Caco-2 (cell line): Measurements from ENCODE around the gene GPR3. TPM values are rescaled to one million over a fixed set of nuclear protein-coding genes. Genes with fewer than 3 reads are reported as not detected.
A peak's percentile ranks its signal among the peaks of the same experiment; 100 is the strongest.

Source experiments
- BruUV-seq: library from RNA; stranded (reverse); fragments of 400-500 nt; replicated peaks from 2 replicates; lab custom pipeline; 2021; lab: Mats Ljungman, UMichigan
- CTCF ChIA-PET: fragments of 300-600 bp; sonication (Branson Sonifier 250); formaldehyde crosslinking; loops from one replicate; lab custom pipeline; 2022; ENCODE audit warnings: antibody characterized with exemption; lab: Charles Lee
- POLR2A ChIA-PET: fragments of 300-600 bp; sonication (Branson Sonifier 250); formaldehyde crosslinking; loops from one replicate; lab custom pipeline; 2022; ENCODE audit warnings: antibody characterized with exemption; lab: Charles Lee
- DNase-seq, 2 experiments: peaks; one replicate each; pipeline versions ENCODE4 v3.0.0 to v3.0.0-alpha.2; 2020 to 2022
- H3K27me3 ChIP-seq: replicated peaks from 2 replicates; pipeline ENCODE4 v1.6.0; 2011; ENCODE audit warnings: low read length; ENCODE audit not compliant: control insufficient read depth, insufficient read depth
- H3K36me3 ChIP-seq: 2 replicates; pipeline ENCODE4 v1.5.1; 2011; ENCODE audit warnings: low read length; ENCODE audit not compliant: control insufficient read depth, insufficient read depth
- H3K4me1 ChIP-seq: fragments of 250-450 bp; sonication (Bioruptor Pico); 2 replicates; pipeline ENCODE4 v1.5.1; 2020; ENCODE audit warnings: mild to moderate bottlenecking
- H3K4me3 ChIP-seq: 2 replicates; pipeline ENCODE4 v1.5.1; 2011; ENCODE audit warnings: low read depth, mild to moderate bottlenecking, control low read depth, low read length
- H3K9me3 ChIP-seq: fragments of 250-450 bp; sonication (Bioruptor Pico); 2 replicates; pipeline ENCODE4 v1.5.1; 2020; ENCODE audit warnings: mild to moderate bottlenecking, moderate library complexity
- H3K27ac Mint-ChIP-seq: one replicate; pipeline ENCODE4 v1.8.0; 2022; ENCODE audit warnings: mixed read lengths; ENCODE audit not compliant: unreplicated experiment
- H3K27me3 Mint-ChIP-seq: one replicate; pipeline ENCODE4 v1.8.0; 2022; ENCODE audit warnings: mixed read lengths; ENCODE audit not compliant: insufficient read depth, unreplicated experiment
- H3K36me3 Mint-ChIP-seq: one replicate; pipeline ENCODE4 v1.8.0; 2022; ENCODE audit warnings: mild to moderate bottlenecking, mixed read lengths; ENCODE audit not compliant: insufficient read depth, unreplicated experiment
- H3K4me1 Mint-ChIP-seq: one replicate; pipeline ENCODE4 v1.8.0; 2022; ENCODE audit warnings: low read depth, mixed read lengths; ENCODE audit not compliant: unreplicated experiment
- H3K4me3 Mint-ChIP-seq: one replicate; pipeline ENCODE4 v1.8.0; 2022; ENCODE audit warnings: mild to moderate bottlenecking, moderate library complexity, mixed read lengths; ENCODE audit not compliant: unreplicated experiment
- H3K9me3 Mint-ChIP-seq: one replicate; pipeline ENCODE4 v1.8.0; 2022; ENCODE audit warnings: mixed read lengths; ENCODE audit not compliant: unreplicated experiment
- CTCF ChIP-seq, 2 experiments: fragments of 200-600 bp in 1 of 2; IDR thresholded peaks; 1 replicate in 1 of 2; 2 replicates in 1 of 2; pipeline versions ENCODE4 v1.5.1 to v1.8.0; 2011 to 2022; ENCODE audit warnings: antibody characterized with exemption in 1 of 2, control low read depth in 1 of 2, inconsistent platforms in 1 of 2, low read depth in 1 of 2, low read length in 1 of 2, mild to moderate bottlenecking in 1 of 2, moderate library complexity in 1 of 2; ENCODE audit not compliant: insufficient read depth in 1 of 2, severe bottlenecking in 1 of 2, unreplicated experiment in 1 of 2
- intact Hi-C: fragments of 100-400 bp; cut with micrococcal nuclease; formaldehyde crosslinking; loops from one replicate; pipeline ENCODE4 v1.10.0; 2022; ENCODE audit not compliant: unreplicated experiment
- total RNA-seq: library from RNA; stranded (reverse); gene quantifications from 2 replicates; pipeline ENCODE4 v1.2.3, GENCODE V29; 2022

Gene GPR3
- total RNA-seq, 1 experiment from 2014 or later = 0.91 TPM

GRCh38 chr1:27423709-27424108 lies 31.3 kb downstream of the GPR3 start:
- peaks cover 9% of the 10 kb centered on the region for H3K4me1 Mint-ChIP-seq

GRCh38 chr1:27427329-27427728 lies 34.9 kb downstream of the GPR3 start:
- H3K9me3 Mint-ChIP-seq = no peaks in the 10 kb centered on the region
- no peak for DNase-seq
- H3K36me3 Mint-ChIP-seq = peaks cover 19% of the 10 kb centered on the region
- intact Hi-C loops = no loop called here
- Histone ChIP-seq H3K4me1 (no peaks in the 10 kb centered on the region), H3K4me3 (no peak overlapping the region), H3K9me3 (no peaks in the 10 kb centered on the region), H3K27me3 (no peaks in the 10 kb centered on the region), H3K36me3 (no peaks in the 10 kb centered on the region)
- BruUV-seq = no TSS peak
- TF ChIP-seq CTCF (IDR thresholded peaks at IDR 0.05; ENCODE audit: insufficient read depth in 1 of 2, low read depth in 1 of 2, low read length in 1 of 2, severe bottlenecking in 1 of 2, unreplicated experiment in 1 of 2) = no peak
- H3K27ac Mint-ChIP-seq = no peak overlapping the region
- H3K27me3 Mint-ChIP-seq = no peaks in the 10 kb centered on the region
- H3K4me1 Mint-ChIP-seq = no peaks in the 10 kb centered on the region
- CTCF ChIA-PET = interaction anchor here (1.1 kb wide), 1 partner anchor 126 kb away, joined by 3 read pairs; no protein-coding TSS in a partner anchor
- H3K4me3 Mint-ChIP-seq = no peak overlapping the region
- POLR2A ChIA-PET = no interaction called here

More at GRCh38 chr1:27423709-27424108, 31.3 kb downstream of the GPR3 start:
- H3K36me3 Mint-ChIP-seq = peaks cover 19% of the 10 kb centered on the region
- POLR2A ChIA-PET = no interaction called here
- Histone ChIP-seq H3K4me1 (peaks cover 4% of the 10 kb centered on the region), H3K9me3 (no peaks in the 10 kb centered on the region), H3K4me3 (no peak overlapping the region), H3K27me3 (no peaks in the 10 kb centered on the region), H3K36me3 (no peaks in the 10 kb centered on the region)
- BruUV-seq = no TSS peak
- no peak overlapping the region for H3K4me3 Mint-ChIP-seq
- no peaks in the 10 kb centered on the region for H3K9me3 Mint-ChIP-seq
- H3K27ac Mint-ChIP-seq = no peak overlapping the region
- no peak for DNase-seq
- TF ChIP-seq CTCF (IDR thresholded peaks at IDR 0.05; ENCODE audit: insufficient read depth in 1 of 2, low read depth in 1 of 2, low read length in 1 of 2, severe bottlenecking in 1 of 2, unreplicated experiment in 1 of 2) = no peak
- CTCF ChIA-PET = no interaction called here
- intact Hi-C loops = no loop called here
- H3K27me3 Mint-ChIP-seq = no peaks in the 10 kb centered on the region

- no peaks in the 10 kb centered on the region for H3K4me1 Mint-ChIP-seq
- CTCF ChIA-PET = interaction anchor here (1.1 kb wide), 1 partner anchor 127 kb away, joined by 3 read pairs; no protein-coding TSS in a partner anchor
- intact Hi-C loops = no loop called here
- H3K9me3 Mint-ChIP-seq = no peaks in the 10 kb centered on the region
- no peaks in the 10 kb centered on the region for H3K36me3 ChIP-seq
- POLR2A ChIA-PET = no interaction called here
- no peaks in the 10 kb centered on the region for H3K9me3 ChIP-seq
- no peak for DNase-seq
- peak overlapping the region; percentile 25 for H3K27ac Mint-ChIP-seq
- H3K4me3 ChIP-seq = no peak overlapping the region
- no peaks in the 10 kb centered on the region for H3K4me1 ChIP-seq
- TF ChIP-seq CTCF (IDR thresholded peaks at IDR 0.05; ENCODE audit: insufficient read depth in 1 of 2, low read depth in 1 of 2, low read length in 1 of 2, severe bottlenecking in 1 of 2, unreplicated experiment in 1 of 2) = no peak
- BruUV-seq = no TSS peak
- no peaks in the 10 kb centered on the region for H3K27me3 Mint-ChIP-seq
- H3K4me3 Mint-ChIP-seq = no peak overlapping the region
- no peaks in the 10 kb centered on the region for H3K27me3 ChIP-seq
- H3K36me3 Mint-ChIP-seq = peaks cover 19% of the 10 kb centered on the region
Measured at GRCh38 chr1:27427816-27428315, 35.4 kb downstream of the GPR3 start.
